IgD-negative memory B cell (primary cell): ENCODE data around the gene TOPBP1. TPM values are rescaled to one million over a fixed set of nuclear protein-coding genes. Genes with fewer than 3 reads are reported as not detected.
A peak's percentile ranks its signal among the peaks of the same experiment; 100 is the strongest.

Source experiments
- H3K27ac Mint-ChIP-seq, 3 donors: one replicate each; pipeline ENCODE4 v1.8.0; 2020 to 2022; ENCODE audit warnings: mild to moderate bottlenecking in 3 of 3, mixed read lengths in 3 of 3, moderate library complexity in 1 of 3
- H3K27me3 Mint-ChIP-seq: one replicate; pipeline ENCODE4 v1.8.0; 2021; ENCODE audit warnings: mixed read lengths
- H3K36me3 Mint-ChIP-seq: one replicate; pipeline ENCODE4 v1.8.0; 2020; ENCODE audit warnings: mild to moderate bottlenecking, mixed read lengths
- H3K4me1 Mint-ChIP-seq, 3 donors: one replicate each; pipeline ENCODE4 v1.8.0; 2020 to 2022; ENCODE audit warnings: mixed read lengths in 3 of 3, mild to moderate bottlenecking in 1 of 3
- H3K4me3 Mint-ChIP-seq, 4 donors: one replicate each; pipeline ENCODE4 v1.8.0; 2020 to 2022; ENCODE audit warnings: mild to moderate bottlenecking in 4 of 4, mixed read lengths in 4 of 4, moderate library complexity in 3 of 4
- H3K9me3 Mint-ChIP-seq, 3 donors: one replicate each; pipeline ENCODE4 v1.8.0; 2020 to 2021; ENCODE audit warnings: mixed read lengths in 3 of 3, mild to moderate bottlenecking in 1 of 3
- polyA plus RNA-seq: library from polyadenylated mRNA; unstranded; fragments of 300-500 nt; fragmentation: Illumina TruSeq; gene quantifications from one replicate; pipeline ENCODE4 v1.2.3, GENCODE V29; 2021

Gene TOPBP1
- polyA plus RNA-seq, 1 donor from 2014 or later = 13.7 TPM

GRCh38 chr3:133606902-133607301, 54.8 kb downstream of the TOPBP1 start:
- H3K27me3 Mint-ChIP-seq = no peaks in the 10 kb centered on the region
- H3K9me3 Mint-ChIP-seq = no peaks in the 10 kb centered on the region
- no peak overlapping the region for H3K4me3 Mint-ChIP-seq
- no peaks in the 10 kb centered on the region for H3K4me1 Mint-ChIP-seq
- H3K27ac Mint-ChIP-seq = peak overlapping the region in 1 of 3 donors; percentile 2
- H3K36me3 Mint-ChIP-seq = peaks cover 12% of the 10 kb centered on the region

GRCh38 chr3:133606342-133606741, 55.4 kb downstream of the TOPBP1 start:
- Mint-ChIP-seq H3K9me3 (no peaks in the 10 kb centered on the region), H3K36me3 (peaks cover 14% of the 10 kb centered on the region), H3K4me1 (no peaks in the 10 kb centered on the region), H3K27ac (peak overlapping the region in 1 of 3 donors; percentile 2), H3K27me3 (no peaks in the 10 kb centered on the region), H3K4me3 (no peak overlapping the region)

- Mint-ChIP-seq H3K4me1 (no peaks in the 10 kb centered on the region), H3K36me3 (peaks cover 2% of the 10 kb centered on the region), H3K27ac (no peak overlapping the region), H3K4me3 (no peak overlapping the region), H3K27me3 (no peaks in the 10 kb centered on the region), H3K9me3 (no peaks in the 10 kb centered on the region)
These were observed 61.1 kb downstream of the TOPBP1 start for GRCh38 chr3:133600572-133601081.

GRCh38 chr3:133599280-133599679, 62.5 kb downstream of the TOPBP1 start:
- no peaks in the 10 kb centered on the region for H3K27me3 Mint-ChIP-seq
- no peaks in the 10 kb centered on the region for H3K9me3 Mint-ChIP-seq
- H3K27ac Mint-ChIP-seq = no peak overlapping the region
- peaks cover 2% of the 10 kb centered on the region for H3K36me3 Mint-ChIP-seq
- H3K4me3 Mint-ChIP-seq = no peak overlapping the region
- H3K4me1 Mint-ChIP-seq = no peaks in the 10 kb centered on the region

DNA sequence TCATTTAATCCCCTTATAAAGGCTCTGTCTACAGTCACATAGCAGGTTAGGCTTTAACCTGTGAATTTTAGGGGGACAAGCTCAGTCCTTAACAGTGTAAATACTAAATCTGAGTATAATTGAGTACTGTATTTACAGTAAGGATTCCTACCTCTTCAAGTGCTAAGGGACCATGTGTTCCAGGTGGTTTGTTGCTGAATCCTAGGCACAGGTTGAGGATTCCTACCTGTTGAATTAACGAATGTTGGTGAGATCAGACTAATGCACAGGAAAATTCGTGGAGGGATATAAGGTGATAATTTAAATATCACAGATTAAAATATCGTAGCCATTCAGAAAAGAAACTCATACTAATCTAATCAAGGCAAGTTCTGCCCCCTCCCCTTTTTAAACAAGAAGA, 63.3 kb downstream of the TOPBP1 start:
- Mint-ChIP-seq H3K4me1 (no peaks in the 10 kb centered on the region), H3K4me3 (no peak overlapping the region), H3K9me3 (no peaks in the 10 kb centered on the region), H3K27me3 (no peaks in the 10 kb centered on the region), H3K36me3 (peaks cover 2% of the 10 kb centered on the region), H3K27ac (no peak overlapping the region)

GRCh38 chr3:133595341-133595740, 66.4 kb downstream of the TOPBP1 start:
- Mint-ChIP-seq H3K4me3 (no peak overlapping the region), H3K36me3 (no peaks in the 10 kb centered on the region), H3K27ac (peak overlapping the region in 1 of 3 donors; percentile 24), H3K9me3 (no peaks in the 10 kb centered on the region), H3K27me3 (no peaks in the 10 kb centered on the region), H3K4me1 (peaks cover 5 to 7% (median 5%) of the 10 kb centered on the region in 3 donors)

DNA sequence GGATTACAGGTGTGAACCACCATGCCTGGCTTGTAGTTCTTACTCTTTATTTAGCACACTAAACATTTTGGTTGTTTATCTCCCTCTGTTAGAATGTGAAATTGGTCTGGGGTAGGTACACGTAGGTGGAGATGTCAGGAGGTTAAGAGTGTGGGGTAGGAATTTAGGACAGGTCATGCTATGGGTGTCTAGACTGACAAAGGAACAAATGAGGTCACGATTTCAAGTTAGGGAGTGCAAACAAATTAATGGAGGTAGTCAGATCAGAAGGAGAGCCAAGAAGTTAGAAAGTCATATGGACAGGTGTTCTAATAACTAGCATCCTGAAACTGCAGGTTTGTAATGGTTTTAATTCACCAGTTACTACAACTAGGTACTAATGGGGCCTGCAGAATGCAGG, 68.5 kb downstream of the TOPBP1 start:
- no peak overlapping the region for H3K27ac Mint-ChIP-seq
- no peak overlapping the region for H3K4me3 Mint-ChIP-seq
- peaks cover 3% of the 10 kb centered on the region for H3K36me3 Mint-ChIP-seq
- no peaks in the 10 kb centered on the region for H3K9me3 Mint-ChIP-seq
- H3K27me3 Mint-ChIP-seq = no peaks in the 10 kb centered on the region
- peaks cover 5 to 21% (median 14%) of the 10 kb centered on the region in 3 donors for H3K4me1 Mint-ChIP-seq

DNA sequence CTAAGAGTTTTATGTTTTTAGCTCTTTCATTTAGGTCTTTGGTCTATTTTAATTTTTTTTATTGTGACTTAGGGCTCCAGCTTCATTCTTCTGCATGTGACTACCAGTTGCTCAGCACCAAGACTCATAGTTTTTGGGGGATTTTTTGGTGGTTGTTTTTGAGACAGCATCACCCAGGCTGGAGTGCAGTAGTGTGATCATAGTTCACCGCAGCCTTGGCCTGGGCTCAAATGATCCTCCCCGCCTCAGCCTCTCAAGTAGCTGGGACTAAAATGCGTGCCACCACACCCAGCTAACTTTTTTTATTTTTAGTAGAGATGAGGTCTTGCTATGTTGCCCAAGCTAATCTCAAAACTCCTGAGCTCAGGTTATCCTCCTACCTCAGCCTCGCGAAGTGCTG, 68.9 kb downstream of the TOPBP1 start:
- no peak overlapping the region for H3K27ac Mint-ChIP-seq
- no peak overlapping the region for H3K4me3 Mint-ChIP-seq
- no peaks in the 10 kb centered on the region for H3K27me3 Mint-ChIP-seq
- H3K36me3 Mint-ChIP-seq = peaks cover 3% of the 10 kb centered on the region
- H3K9me3 Mint-ChIP-seq = no peaks in the 10 kb centered on the region
- peaks cover 5 to 24% (median 14%) of the 10 kb centered on the region in 3 donors for H3K4me1 Mint-ChIP-seq

DNA sequence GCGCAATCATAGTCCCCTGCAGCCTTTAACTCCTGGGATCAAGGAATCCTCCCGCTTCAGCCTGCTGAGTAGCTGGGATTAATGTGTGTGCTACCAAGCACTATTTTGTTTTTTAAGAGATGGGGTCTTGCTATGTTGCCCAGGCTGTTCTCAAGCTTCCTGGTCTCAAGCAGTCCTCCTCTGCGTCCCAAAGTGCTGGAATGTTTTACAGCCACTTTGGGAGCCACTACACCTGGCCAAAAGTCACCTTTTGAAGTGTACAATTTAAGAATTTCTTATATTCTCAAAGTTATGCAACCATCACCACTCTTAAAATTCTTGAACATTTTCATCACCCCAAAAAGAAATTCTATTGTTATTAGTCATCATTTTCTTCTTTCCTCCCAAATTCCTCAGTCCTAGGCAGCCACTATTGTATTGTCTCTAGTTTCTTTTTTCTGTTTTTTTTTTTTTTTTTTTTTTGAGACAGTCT, 70.4 kb downstream of the TOPBP1 start:
- Mint-ChIP-seq H3K4me1 (peaks cover 6 to 28% (median 19%) of the 10 kb centered on the region in 3 donors), H3K27ac (no peak overlapping the region), H3K9me3 (no peaks in the 10 kb centered on the region), H3K4me3 (no peak overlapping the region), H3K36me3 (peaks cover 3% of the 10 kb centered on the region), H3K27me3 (no peaks in the 10 kb centered on the region)

- H3K9me3 Mint-ChIP-seq = no peaks in the 10 kb centered on the region
- peaks cover 6 to 28% (median 19%) of the 10 kb centered on the region in 3 donors for H3K4me1 Mint-ChIP-seq
- H3K36me3 Mint-ChIP-seq = peaks cover 3% of the 10 kb centered on the region
- no peaks in the 10 kb centered on the region for H3K27me3 Mint-ChIP-seq
- H3K4me3 Mint-ChIP-seq = no peak overlapping the region
- H3K27ac Mint-ChIP-seq = peak overlapping the region in 1 of 3 donors; percentile 53
These were observed 72.2 kb downstream of the TOPBP1 start for GRCh38 chr3:133589503-133589902.

GRCh38 chr3:133588784-133589465, 72.8 kb downstream of the TOPBP1 start:
- no peaks in the 10 kb centered on the region for H3K9me3 Mint-ChIP-seq
- no peak overlapping the region for H3K4me3 Mint-ChIP-seq
- peaks cover 6 to 28% (median 19%) of the 10 kb centered on the region in 3 donors for H3K4me1 Mint-ChIP-seq
- H3K36me3 Mint-ChIP-seq = peaks cover 3% of the 10 kb centered on the region
- peak overlapping the region in 2 of 3 donors; percentile 45 to 53 for H3K27ac Mint-ChIP-seq
- H3K27me3 Mint-ChIP-seq = no peaks in the 10 kb centered on the region

GRCh38 chr3:133588035-133588434, 73.7 kb downstream of the TOPBP1 start:
- Mint-ChIP-seq H3K4me3 (no peak overlapping the region), H3K27ac (peak overlapping the region in 2 of 3 donors; percentile 33), H3K27me3 (no peaks in the 10 kb centered on the region), H3K9me3 (no peaks in the 10 kb centered on the region), H3K36me3 (peaks cover 3% of the 10 kb centered on the region), H3K4me1 (peaks cover 4 to 28% (median 18%) of the 10 kb centered on the region in 3 donors)

DNA sequence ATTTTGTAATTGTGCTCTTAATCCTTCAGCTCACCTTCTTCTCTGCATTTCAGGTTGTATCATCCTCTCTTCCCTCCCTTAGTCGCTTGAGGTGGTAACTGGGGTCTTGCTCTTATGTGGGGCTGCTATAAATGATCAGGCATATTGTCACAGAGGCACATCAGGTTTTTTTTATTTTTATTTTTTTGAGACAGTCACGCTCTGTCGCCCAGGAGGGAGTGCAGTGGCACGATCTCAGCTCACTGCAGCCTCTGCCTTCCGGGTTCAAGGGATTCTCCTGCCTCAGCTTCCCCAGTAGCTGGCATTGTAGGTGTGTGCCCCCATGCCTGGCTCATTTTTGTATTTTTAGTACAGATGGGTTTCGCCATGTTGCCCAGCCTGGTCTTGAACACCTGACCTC, 78.3 kb downstream of the TOPBP1 start:
- no peaks in the 10 kb centered on the region for H3K36me3 Mint-ChIP-seq
- peaks cover 18 to 29% (median 21%) of the 10 kb centered on the region in 3 donors for H3K4me1 Mint-ChIP-seq
- peak overlapping the region in 2 of 4 donors; percentile 45 to 57 for H3K4me3 Mint-ChIP-seq
- H3K27ac Mint-ChIP-seq = peak overlapping the region in 1 of 3 donors; percentile 91
- no peaks in the 10 kb centered on the region for H3K27me3 Mint-ChIP-seq
- no peaks in the 10 kb centered on the region for H3K9me3 Mint-ChIP-seq

- H3K9me3 Mint-ChIP-seq = no peaks in the 10 kb centered on the region
- H3K4me3 Mint-ChIP-seq = peak overlapping the region in 3 of 4 donors; percentile 68 to 98 (median 89)
- peaks cover 46 to 48% (median 47%) of the 10 kb centered on the region in 3 donors for H3K4me1 Mint-ChIP-seq
- no peaks in the 10 kb centered on the region for H3K27me3 Mint-ChIP-seq
- H3K36me3 Mint-ChIP-seq = peaks cover 2% of the 10 kb centered on the region
- peak overlapping the region in 1 of 3 donors; percentile 70 for H3K27ac Mint-ChIP-seq
These were observed 83.1 kb downstream of the TOPBP1 start for GRCh38 chr3:133578548-133579191.

GRCh38 chr3:133576169-133576568, 85.6 kb downstream of the TOPBP1 start:
- peaks cover 2% of the 10 kb centered on the region for H3K36me3 Mint-ChIP-seq
- no peaks in the 10 kb centered on the region for H3K9me3 Mint-ChIP-seq
- H3K27me3 Mint-ChIP-seq = no peaks in the 10 kb centered on the region
- peak overlapping the region; percentile 79 to 98 (median 97) for H3K4me3 Mint-ChIP-seq
- peak overlapping the region in 2 of 3 donors; percentile 2 to 92 for H3K27ac Mint-ChIP-seq
- peaks cover 47 to 50% (median 50%) of the 10 kb centered on the region in 3 donors for H3K4me1 Mint-ChIP-seq
